SH-SY5Y (cell line): ENCODE data around the gene TFF2.

Experiments
- GATA2 ChIP-seq: IDR thresholded peaks from 2 replicates; pipeline ENCODE4 v1.6.1; 2011; ENCODE audit warnings: mild to moderate bottlenecking, low read depth, low read length
- GATA3 ChIP-seq: IDR thresholded peaks from 2 replicates; pipeline ENCODE4 v1.6.1; 2011; ENCODE audit warnings: low read depth, mild to moderate bottlenecking, low read length, moderate library complexity

Gene TFF2

DNA sequence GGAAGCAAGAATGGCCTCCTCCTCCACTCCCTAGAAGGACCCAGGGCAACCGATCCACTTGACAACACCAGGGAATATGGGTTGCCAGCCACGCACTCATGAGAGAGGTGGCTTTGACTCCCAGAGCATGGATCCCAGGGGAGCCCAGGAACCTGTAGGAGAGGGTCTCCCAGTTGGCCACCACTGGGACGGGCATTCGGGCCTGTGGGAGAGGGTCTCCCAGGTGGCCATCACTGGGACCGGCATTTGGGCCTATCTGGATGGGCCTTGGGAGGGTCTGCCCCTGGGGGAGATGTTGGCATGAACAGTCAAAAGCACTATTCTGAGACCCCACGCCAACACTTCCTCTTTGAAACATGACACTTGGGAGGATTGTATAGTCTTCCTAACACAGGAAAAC lies 15.0 kb upstream of the TFF2 start:
- TF ChIP-seq GATA2 = no peak
- no peak for TF ChIP-seq GATA3

DNA sequence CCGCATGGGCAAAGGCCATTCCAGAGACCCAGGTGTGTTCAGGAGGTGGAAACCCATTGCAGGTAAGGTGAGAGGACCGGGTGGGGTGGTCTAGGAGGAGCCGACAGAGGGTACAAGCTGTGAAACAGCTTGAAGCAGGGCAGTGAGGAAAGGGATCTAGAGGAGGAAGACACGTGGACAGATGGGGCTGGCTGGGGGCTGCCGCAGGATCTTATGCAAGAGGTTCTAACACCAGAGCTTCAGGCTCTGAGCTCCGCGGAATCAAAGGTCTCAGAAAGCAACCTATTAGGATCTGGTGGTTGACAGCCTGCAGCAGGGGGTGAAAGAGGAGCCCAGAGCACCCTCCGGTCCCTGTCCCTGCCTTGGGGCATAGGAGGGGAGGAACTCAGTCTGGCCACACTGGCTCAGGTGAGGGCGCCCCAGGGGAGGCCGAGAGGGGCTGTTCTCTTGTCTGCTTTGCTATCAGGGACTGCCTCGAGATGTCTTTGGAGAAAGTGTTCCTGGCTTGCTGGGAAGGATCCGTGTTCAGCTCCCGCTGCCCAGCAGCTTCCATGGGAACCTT lies 13.6 kb upstream of the TFF2 start:
- TF ChIP-seq GATA2 (no peak), GATA3 (no peak)

DNA sequence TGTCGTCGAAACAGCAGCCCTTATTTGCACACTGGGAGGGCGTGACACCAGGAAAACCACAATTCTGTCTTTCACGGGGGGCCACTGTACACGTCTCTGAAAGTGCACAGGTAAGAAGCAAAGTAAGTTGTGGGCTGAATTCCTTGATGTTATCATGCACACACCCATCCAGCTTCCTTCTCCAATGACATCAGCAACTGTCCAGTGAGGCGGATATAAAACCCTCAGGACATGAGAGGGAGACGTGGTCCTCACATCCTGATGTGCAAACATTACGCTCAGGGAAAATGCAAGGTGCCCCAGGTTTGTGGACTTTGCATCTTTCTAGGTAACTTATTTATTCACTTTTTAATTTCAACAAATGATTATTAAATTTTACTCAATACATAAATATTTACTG lies 12.5 kb upstream of the TFF2 start:
- no peak for TF ChIP-seq GATA2
- TF ChIP-seq GATA3 = no peak

DNA sequence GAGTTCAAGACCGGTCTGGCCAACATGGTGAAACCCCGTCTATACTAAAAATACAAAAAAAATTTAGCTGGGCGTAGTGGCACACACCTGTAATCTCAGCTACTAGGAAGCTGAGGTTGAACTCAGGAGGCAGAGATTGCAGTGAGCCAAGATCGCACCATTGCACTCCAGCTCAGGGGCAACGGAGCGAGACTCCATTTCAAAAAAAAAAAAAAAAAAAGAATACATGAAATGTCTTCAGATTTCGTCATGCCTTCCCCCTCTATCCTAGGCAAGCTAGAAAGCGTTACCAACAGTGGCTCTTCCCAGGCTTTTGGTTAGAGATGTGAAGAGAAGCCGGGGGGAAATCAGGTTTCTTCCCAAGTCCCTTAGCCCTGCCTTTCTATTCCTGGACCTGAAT lies 11.9 kb upstream of the TFF2 start:
- TF ChIP-seq GATA2 (no peak), GATA3 (no peak)

DNA sequence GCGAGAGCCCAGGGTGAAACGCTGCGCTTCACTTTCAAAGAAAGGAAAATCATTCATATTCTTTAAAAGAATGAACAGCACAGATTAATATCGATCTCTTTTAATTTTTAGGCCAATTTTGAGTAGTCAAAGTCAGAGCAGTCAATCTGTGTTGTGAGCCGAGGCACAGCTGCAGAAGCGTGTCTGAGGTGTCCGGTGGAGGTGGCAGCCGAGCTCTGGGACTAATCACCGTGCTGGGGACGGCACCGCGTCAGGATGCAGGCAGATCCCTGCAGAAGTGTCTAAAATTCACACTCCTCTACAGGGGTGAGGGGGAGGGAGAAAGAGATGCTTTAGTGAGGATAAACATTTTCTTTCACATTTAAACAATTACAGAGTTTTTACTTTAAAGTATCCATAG lies 11.4 kb upstream of the TFF2 start:
- TF ChIP-seq GATA3 = no peak
- TF ChIP-seq GATA2 = no peak

DNA sequence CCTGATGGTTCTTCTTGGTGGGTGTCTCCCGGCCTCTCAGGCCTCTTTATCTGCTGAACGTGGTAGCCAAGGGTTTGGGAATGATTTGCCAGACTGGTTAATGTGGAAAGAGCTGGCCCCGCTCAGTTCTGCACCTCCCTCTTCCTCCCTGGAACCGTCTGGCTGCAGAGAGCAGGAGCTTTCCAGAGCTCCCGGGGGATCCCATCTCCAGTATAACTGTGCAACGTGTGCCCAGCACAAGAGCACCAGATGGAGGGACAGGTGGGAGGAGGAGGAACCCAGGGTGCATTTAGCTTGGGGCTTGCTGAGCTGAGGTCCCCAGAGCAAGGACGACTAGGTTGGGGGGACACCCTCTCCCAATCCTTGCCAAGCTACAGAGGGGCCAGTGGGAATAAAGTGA lies 10.5 kb upstream of the TFF2 start:
- TF ChIP-seq GATA2 (no peak), GATA3 (no peak)

DNA sequence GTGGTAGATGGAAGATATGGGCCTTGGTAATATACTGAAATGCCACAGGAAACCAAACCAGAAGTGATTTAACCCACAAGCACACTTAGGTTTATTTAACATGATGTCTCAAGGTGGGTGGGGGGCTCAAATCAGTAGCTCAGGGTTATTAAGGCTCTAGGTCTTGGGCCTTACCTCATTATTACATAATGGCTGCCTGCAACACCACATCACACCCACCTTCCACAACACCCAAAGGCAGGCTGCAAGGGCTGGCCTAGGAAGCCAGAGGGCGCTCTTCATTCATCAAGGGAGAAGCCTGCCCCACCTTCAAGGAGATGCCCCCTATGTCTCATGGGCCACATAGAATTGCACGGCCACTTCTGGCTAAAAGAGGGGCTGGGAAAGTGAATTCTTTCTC lies 9.5 kb upstream of the TFF2 start:
- TF ChIP-seq GATA3 (no peak), GATA2 (no peak)

DNA sequence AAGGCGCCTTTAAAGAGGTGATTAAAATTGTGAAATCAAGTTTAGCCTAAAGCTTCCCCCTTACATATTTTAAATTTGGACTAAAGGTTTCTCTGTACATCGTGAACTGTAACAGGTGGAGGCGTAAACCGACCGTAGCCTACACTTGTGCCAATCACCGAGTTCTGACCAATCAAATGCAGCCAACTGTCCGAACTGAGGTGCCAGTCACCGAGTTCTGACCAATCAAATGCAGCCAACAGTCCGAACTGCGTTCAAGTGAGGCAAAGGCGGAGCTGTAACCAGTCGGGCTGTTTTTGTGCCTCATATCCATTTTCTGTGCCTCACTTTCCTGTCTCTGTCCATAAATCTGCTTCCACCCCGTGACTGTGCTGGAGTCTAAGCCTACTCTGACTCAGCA lies 8.1 kb upstream of the TFF2 start:
- no peak for TF ChIP-seq GATA2
- no peak for TF ChIP-seq GATA3

DNA sequence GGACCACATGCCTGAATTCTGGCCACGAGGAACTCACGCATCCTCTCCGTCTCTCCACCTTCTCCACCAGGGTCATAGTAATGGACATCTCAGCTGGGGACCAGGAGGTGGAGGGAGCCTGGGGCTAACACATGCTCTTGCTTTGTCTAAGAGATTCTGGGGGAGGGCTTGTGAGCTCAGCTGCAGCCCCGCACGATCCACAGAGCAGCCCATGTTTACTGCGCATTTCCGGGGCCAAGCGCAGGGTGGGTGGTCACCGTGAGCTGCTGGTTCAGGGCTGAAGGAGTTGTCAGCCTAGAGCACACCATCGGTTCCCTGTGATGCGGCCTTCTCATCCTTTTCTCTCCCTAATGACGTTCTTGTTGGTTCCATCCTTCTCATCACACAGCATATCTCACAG lies 7.5 kb upstream of the TFF2 start:
- TF ChIP-seq GATA2 = no peak
- no peak for TF ChIP-seq GATA3

DNA sequence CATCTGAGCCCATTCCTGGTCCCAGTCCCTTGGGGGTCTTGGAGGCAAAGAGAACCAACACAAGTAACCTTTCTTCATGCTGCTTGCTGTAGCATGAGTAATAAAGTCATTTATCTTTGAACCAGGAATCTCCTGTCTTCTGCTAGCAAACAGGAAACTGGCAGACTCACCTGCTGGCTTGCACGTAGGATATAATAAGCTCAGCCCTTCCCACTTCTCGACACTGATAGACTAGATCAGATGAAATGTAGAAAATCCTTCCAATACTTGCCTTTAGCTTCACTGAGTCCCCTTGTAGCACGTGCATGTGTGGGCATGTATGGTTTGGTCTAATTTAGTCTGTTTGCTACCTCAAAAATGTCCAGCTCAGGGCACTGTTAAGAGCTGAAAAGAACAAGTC lies 6.5 kb upstream of the TFF2 start:
- TF ChIP-seq GATA3 = no peak
- TF ChIP-seq GATA2 = no peak

DNA sequence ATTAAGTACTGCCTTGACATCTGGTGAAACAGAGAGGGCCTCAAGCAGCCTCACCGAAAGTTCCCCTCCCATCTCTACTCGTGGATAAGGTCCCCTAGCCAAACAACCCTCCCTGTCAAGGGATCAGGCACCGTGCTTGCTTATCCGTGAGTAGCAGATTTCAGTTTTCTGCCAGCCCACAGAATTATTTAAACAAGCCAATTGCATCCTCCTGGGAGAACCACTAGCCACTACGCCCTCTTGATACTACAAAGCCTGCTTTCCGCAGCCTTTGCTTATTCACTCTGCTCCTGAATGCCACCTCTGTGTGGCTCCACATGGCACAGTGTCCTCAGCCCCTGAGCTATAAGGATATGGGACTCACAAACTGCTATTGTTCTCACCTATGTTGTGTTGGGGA lies 5.9 kb upstream of the TFF2 start:
- no peak for TF ChIP-seq GATA3
- TF ChIP-seq GATA2 = no peak

DNA sequence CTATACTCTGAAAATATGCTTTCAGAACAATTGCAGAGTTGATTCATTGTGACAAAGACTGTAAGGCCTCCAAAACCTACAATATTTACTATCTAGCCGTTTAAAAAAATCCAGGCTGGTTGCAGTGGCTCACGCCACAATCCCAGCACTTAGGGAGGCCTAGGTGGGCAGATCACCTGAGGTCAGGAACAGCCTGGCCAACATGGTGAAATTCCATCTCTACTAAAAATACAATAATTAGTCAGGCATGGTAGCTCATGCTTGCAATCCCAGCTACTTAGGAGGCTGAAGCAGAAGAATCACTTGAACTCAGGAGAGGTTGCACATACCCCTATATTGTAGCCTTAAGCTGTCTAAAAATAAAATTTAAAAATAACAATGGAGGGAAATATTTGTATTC lies 5.3 kb upstream of the TFF2 start:
- TF ChIP-seq GATA3 (no peak), GATA2 (no peak)

DNA sequence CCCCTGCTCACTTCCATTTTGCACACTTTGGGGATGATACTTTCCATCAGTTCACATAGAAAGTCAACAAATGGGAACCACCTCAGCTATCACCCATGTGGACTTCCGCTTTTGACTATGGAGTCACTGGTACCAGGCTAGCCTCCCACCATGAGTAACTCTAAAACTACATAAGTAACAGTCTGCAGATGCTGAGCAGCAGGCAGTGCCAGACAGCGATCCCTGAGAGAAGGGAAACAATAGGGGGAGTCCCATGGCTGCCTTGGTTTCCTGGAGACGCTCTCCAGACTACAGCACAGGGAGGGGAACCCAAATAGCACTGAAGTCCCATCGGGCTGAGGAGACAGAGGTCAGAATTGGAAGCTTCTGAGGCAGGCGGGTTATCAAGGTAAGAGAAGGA lies 2.8 kb upstream of the TFF2 start:
- no peak for TF ChIP-seq GATA2
- TF ChIP-seq GATA3 = no peak

DNA sequence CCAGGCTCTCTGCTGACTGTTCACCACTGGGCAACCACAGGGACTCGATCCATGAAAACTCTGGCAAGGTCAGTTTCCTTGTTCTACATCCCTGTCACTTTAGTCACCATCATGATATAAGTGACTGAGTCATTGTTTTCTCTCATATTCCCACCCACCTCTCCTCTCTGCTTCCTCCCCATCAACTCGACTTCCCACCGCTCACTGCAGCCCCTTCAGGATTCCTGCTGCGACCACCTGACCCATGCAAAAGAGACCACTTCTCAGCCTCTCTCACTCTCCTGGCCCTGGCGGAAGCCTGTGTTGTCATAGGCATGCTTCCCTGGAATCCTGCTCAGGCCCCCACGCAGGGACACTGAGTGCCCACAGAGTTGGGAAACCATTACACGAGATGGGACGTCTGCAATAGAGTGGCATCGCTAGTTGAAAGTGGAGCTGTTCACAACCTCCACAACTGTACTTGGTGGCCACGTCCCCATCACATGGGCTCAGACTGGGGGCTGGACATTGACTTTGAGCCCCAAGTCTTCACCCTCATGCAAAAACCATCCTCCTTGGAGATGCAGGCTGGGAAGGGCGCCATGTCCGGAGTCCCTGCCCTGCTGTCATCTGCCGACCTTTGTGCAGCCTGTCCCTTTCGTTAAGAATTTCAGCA lies 1.8 kb upstream of the TFF2 start:
- TF ChIP-seq GATA2 (no peak), GATA3 (no peak)

DNA sequence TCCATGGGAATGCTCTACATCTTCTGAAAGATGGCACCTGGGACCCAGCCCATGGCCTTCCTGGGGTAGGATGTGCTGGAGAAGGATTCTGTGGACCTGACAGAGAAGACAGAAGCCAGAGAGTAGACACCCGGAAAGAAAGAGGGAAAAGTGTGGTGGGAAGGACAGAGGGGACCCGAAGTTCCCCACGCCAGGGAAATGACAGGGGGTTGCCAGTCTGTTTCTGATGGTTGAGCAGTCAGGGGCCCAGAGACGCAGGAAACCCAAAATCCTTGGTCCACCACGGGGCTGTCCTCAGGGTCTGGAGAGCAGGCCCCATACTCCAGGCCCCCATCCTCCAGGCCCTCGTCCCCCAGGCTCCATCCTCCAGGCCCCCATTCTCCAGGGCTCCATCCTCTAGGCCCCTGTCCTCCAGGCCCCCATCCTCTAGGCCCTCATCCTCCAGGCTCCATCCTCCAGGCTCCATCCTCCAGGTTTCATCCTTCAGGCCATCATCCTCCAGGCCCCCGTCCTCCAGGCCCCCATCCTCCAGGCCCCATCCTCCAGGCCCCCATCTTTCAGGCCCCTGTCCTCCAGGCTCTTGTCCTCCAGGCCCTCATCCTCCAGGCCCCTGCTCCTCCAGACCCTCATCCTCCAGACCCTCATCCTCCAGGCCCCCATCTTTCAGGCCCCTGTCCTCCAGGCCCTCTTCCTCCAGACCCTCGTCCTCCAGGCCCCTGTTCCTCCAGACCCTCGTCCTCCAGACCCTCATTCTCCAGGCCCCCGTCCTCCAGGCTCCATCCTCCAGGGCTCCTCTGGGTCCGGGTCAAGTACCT lies 1.0 kb upstream of the TFF2 start:
- TF ChIP-seq GATA2 = no peak
- no peak for TF ChIP-seq GATA3
